KG1 (cell line): Measurements from ENCODE around the gene COL1A1.

Source experiments
- DNase-seq: peaks from one replicate; lab custom pipeline; 2025; lab: John Stamatoyannopoulos, UW

The COL1A1 gene

GRCh38 chr17:50186661-50187393, 14.6 kb downstream of the COL1A1 start:
- DNase-seq, result no peak

- DNase-seq, result no peak
Measured at GRCh38 chr17:50185631-50186471, 15.6 kb downstream of the COL1A1 start.

GRCh38 chr17:50184611-50185398, 16.6 kb downstream of the COL1A1 start:
- no peak for DNase-seq

- DNase-seq, result no peak
Measured at GRCh38 chr17:50184064-50184463, 17.4 kb downstream of the COL1A1 start.

- no peak for DNase-seq
Measured at GRCh38 chr17:50183421-50183994, 17.9 kb downstream of the COL1A1 start.

GRCh38 chr17:50182783-50183420, 18.5 kb downstream of the COL1A1 start:
- DNase-seq, result no peak

GRCh38 chr17:50181591-50182560, 19.6 kb downstream of the COL1A1 start:
- DNase-seq, result no peak

GRCh38 chr17:50181144-50181543, 20.3 kb downstream of the COL1A1 start:
- no peak for DNase-seq

GRCh38 chr17:50180620-50181019, 20.8 kb downstream of the COL1A1 start:
- DNase-seq, result no peak

- no peak for DNase-seq
Measured at GRCh38 chr17:50180111-50180510, 21.3 kb downstream of the COL1A1 start.

- no peak for DNase-seq
Measured at GRCh38 chr17:50177983-50178834, 23.2 kb downstream of the COL1A1 start.

GRCh38 chr17:50177476-50177875, 24.0 kb downstream of the COL1A1 start:
- no peak for DNase-seq

GRCh38 chr17:50176559-50177357, 24.7 kb downstream of the COL1A1 start:
- no peak for DNase-seq

GRCh38 chr17:50175035-50175807, 26.2 kb downstream of the COL1A1 start:
- DNase-seq, result no peak

GRCh38 chr17:50174444-50174843, 27.0 kb downstream of the COL1A1 start:
- no peak for DNase-seq

GRCh38 chr17:50173335-50173941, 28.0 kb downstream of the COL1A1 start:
- DNase-seq, result no peak

- DNase-seq, result no peak
Measured at GRCh38 chr17:50172936-50173334, 28.5 kb downstream of the COL1A1 start.
